Femur (tissue), 1 donor: ENCODE results near the gene PRMT1.

Source experiments
- DNase-seq: peaks from one replicate; pipeline ENCODE4 v3.0.0-alpha.2; 2017

The PRMT1 gene

GRCh38 chr19:49730166-49730565, 53.1 kb downstream of the PRMT1 start:
- no peak for DNase-seq
